H1 (cell line): ENCODE data around the gene NEDD9. TPM values are rescaled to one million over a fixed set of nuclear protein-coding genes. Genes with fewer than 3 reads are reported as not detected.

Experiments used
- CTCF ChIA-PET: fragments of 300-600 bp; sonication (Branson Sonifier 250); formaldehyde crosslinking; loops from one replicate; lab custom pipeline; 2021; ENCODE audit not compliant: partially characterized antibody; lab: Charles Lee
- POLR2A ChIA-PET: fragments of 300-600 bp; sonication (Branson Sonifier 250); formaldehyde crosslinking; loops from one replicate; lab custom pipeline; 2021; ENCODE audit warnings: inconsistent platforms; ENCODE audit not compliant: partially characterized antibody; lab: Charles Lee
- DNase-seq, 2 experiments: peaks; one replicate each; pipeline versions ENCODE4 v3.0.0 to v3.0.0-alpha.2; 2010 to 2022; ENCODE audit warnings: low spot score in 2 of 2, low read depth in 1 of 2, mixed read lengths in 1 of 2
- FAIRE-seq: peaks from 2 replicates; lab custom pipeline; 2011; peaks lifted over from hg19 to GRCh38; lab: Jason Lieb, UNC
- H2AFZ ChIP-seq: 2 replicates; pipeline ENCODE4 v1.8.1; 2012; ENCODE audit warnings: low read length, inconsistent platforms
- H2AK5ac ChIP-seq: 2 replicates; pipeline ENCODE4 v1.6.1; 2013; ENCODE audit warnings: low read depth, low read length
- H2BK120ac ChIP-seq: replicated peaks from 2 replicates; pipeline ENCODE3; 2013; ENCODE audit warnings: low read depth, low read length, inconsistent platforms
- H2BK12ac ChIP-seq: 2 replicates; pipeline ENCODE4 v1.6.1; 2013; ENCODE audit warnings: low read depth, low read length
- H2BK15ac ChIP-seq: 2 replicates; pipeline ENCODE4 v1.6.1; 2013; ENCODE audit warnings: low read length
- H2BK20ac ChIP-seq: 2 replicates; pipeline ENCODE4 v1.6.1; 2013; ENCODE audit warnings: low read length
- H2BK5ac ChIP-seq: 2 replicates; pipeline ENCODE4 v1.6.1; 2013; ENCODE audit warnings: low read depth, low read length
- H3K14ac ChIP-seq: 2 replicates; pipeline ENCODE4 v1.6.1; 2013; ENCODE audit warnings: inconsistent platforms; ENCODE audit not compliant: insufficient read length
- H3K18ac ChIP-seq: 2 replicates; pipeline ENCODE4 v1.6.1; 2013; ENCODE audit warnings: low read length; ENCODE audit errors: extremely low read depth
- H3K23ac ChIP-seq: 2 replicates; pipeline ENCODE4 v1.6.1; 2013; ENCODE audit warnings: inconsistent platforms; ENCODE audit not compliant: insufficient read length
- H3K23me2 ChIP-seq: 2 replicates; pipeline ENCODE4 v1.6.1; 2013; ENCODE audit warnings: low read depth, low read length
- H3K27ac ChIP-seq: 2 replicates; pipeline ENCODE4 v1.6.1; 2011; ENCODE audit warnings: low read depth, low read length, inconsistent platforms
- H3K27me3 ChIP-seq, 4 experiments: replicated peaks in 1 of 4; 1 replicate in 1 of 4; 2 replicates in 3 of 4; pipeline versions ENCODE4 v1.6.1 to v1.8.1; 2011 to 2013; ENCODE audit warnings: low read length in 3 of 4, mild to moderate bottlenecking in 3 of 4, inconsistent platforms in 2 of 4, mixed read lengths in 2 of 4, moderate library complexity in 1 of 4; ENCODE audit not compliant: control insufficient read depth in 3 of 4, insufficient read depth in 3 of 4; ENCODE audit errors: extremely low read depth in 1 of 4
- H3K36me3 ChIP-seq, 4 experiments: 2 replicates each; pipeline versions ENCODE4 v1.6.1 to v1.8.1; 2011 to 2013; ENCODE audit warnings: mild to moderate bottlenecking in 4 of 4, low read length in 3 of 4, moderate library complexity in 2 of 4, control low read depth in 1 of 4, inconsistent platforms in 1 of 4; ENCODE audit not compliant: insufficient read depth in 4 of 4, control insufficient read depth in 2 of 4
- H3K4ac ChIP-seq: replicated peaks from 2 replicates; pipeline ENCODE3; 2013; ENCODE audit warnings: low read length, low read depth, mixed read lengths, inconsistent platforms; ENCODE audit not compliant: insufficient read length
- H3K4me1 ChIP-seq, 4 experiments: replicated peaks in 1 of 4; 1 replicate in 1 of 4; 2 replicates in 3 of 4; pipeline versions ENCODE4 v1.6.1 to v1.8.1; 2011 to 2013; ENCODE audit warnings: low read length in 3 of 4, inconsistent platforms in 2 of 4, mixed read lengths in 1 of 4; ENCODE audit not compliant: insufficient read depth in 4 of 4, control insufficient read depth in 3 of 4
- H3K4me2 ChIP-seq, 2 experiments: 2 replicates each; pipeline versions ENCODE4 v1.6.1 to v1.8.1; 2011 to 2013; ENCODE audit warnings: low read depth in 2 of 2, low read length in 2 of 2, control low read depth in 1 of 2, inconsistent platforms in 1 of 2, mild to moderate bottlenecking in 1 of 2; ENCODE audit not compliant: insufficient read depth in 1 of 2
- H3K4me3 ChIP-seq, 4 experiments: fragments of 200-600, 300-600 bp in 1 of 4; sonication (generic), shearing (Covaris generic), sonication (Bioruptor Twin) in 1 of 4; 2 replicates each; pipeline versions ENCODE4 v1.5.1 to v1.8.1; 2011 to 2016; ENCODE audit warnings: low read length in 4 of 4, low read depth in 3 of 4, control low read depth in 2 of 4, inconsistent platforms in 2 of 4, mild to moderate bottlenecking in 2 of 4, mixed read lengths in 1 of 4, moderate library complexity in 1 of 4; ENCODE audit not compliant: insufficient read depth in 2 of 4; ENCODE audit errors: extremely low read depth in 1 of 4
- H3K56ac ChIP-seq: replicated peaks from 2 replicates; pipeline ENCODE3; 2013; ENCODE audit warnings: low read depth, mild to moderate bottlenecking, mixed read lengths, low read length, inconsistent platforms; ENCODE audit not compliant: insufficient read length
- H3K79me1 ChIP-seq: 2 replicates; pipeline ENCODE4 v1.6.1; 2013; ENCODE audit warnings: low read depth, low read length, control low read depth
- H3K79me2 ChIP-seq, 2 experiments: 2 replicates each; pipeline versions ENCODE4 v1.6.1 to v1.8.1; 2012 to 2013; ENCODE audit warnings: low read length in 2 of 2, mild to moderate bottlenecking in 2 of 2, inconsistent platforms in 1 of 2; ENCODE audit not compliant: insufficient read depth in 2 of 2, control insufficient read depth in 1 of 2
- H3K9ac ChIP-seq, 4 experiments: replicated peaks in 1 of 4; 1 replicate in 1 of 4; 2 replicates in 3 of 4; pipeline versions ENCODE4 v1.6.1 to v1.8.1; 2011 to 2013; ENCODE audit warnings: low read depth in 3 of 4, low read length in 3 of 4, control low read depth in 2 of 4, mild to moderate bottlenecking in 2 of 4, moderate library complexity in 2 of 4, inconsistent platforms in 1 of 4; ENCODE audit errors: extremely low read depth in 1 of 4
- H3K9me3 ChIP-seq, 2 experiments: 2 replicates each; pipeline versions ENCODE4 v1.6.1 to v1.8.1; 2012 to 2013; ENCODE audit warnings: mild to moderate bottlenecking in 2 of 2, moderate library complexity in 2 of 2, control low read depth in 1 of 2, inconsistent platforms in 1 of 2, low read depth in 1 of 2, low read length in 1 of 2, mixed read lengths in 1 of 2; ENCODE audit not compliant: insufficient read depth in 2 of 2
- H4K20me1 ChIP-seq, 2 experiments: replicated peaks in 1 of 2; 2 replicates each; pipeline versions ENCODE3 to v1.8.1; 2011 to 2013; ENCODE audit warnings: inconsistent platforms in 2 of 2, low read length in 2 of 2, mild to moderate bottlenecking in 1 of 2; ENCODE audit not compliant: insufficient read depth in 2 of 2, control insufficient read depth in 1 of 2
- H4K5ac ChIP-seq: 2 replicates; pipeline ENCODE4 v1.6.1; 2013; ENCODE audit warnings: low read length, low read depth, mixed read lengths, inconsistent platforms; ENCODE audit not compliant: insufficient read length
- H4K8ac ChIP-seq: 2 replicates; pipeline ENCODE4 v1.8.0; 2013; ENCODE audit warnings: mild to moderate bottlenecking, moderate library complexity, low read length, inconsistent platforms; ENCODE audit not compliant: insufficient read depth; ENCODE audit errors: extremely low read depth
- H4K91ac ChIP-seq: replicated peaks from 2 replicates; pipeline ENCODE3; 2013; ENCODE audit warnings: low read length, mixed read lengths, inconsistent platforms; ENCODE audit not compliant: insufficient read length
- CBX5 ChIP-seq: fragments of 300-800, 300-1000 bp; sonication (generic); IDR thresholded peaks from 2 replicates; pipeline ENCODE4 v1.7.1; 2016; ENCODE audit warnings: antibody characterized with exemption, low read length, low read depth
- CHD1 ChIP-seq: IDR thresholded peaks from 2 replicates; pipeline ENCODE4 v1.6.1; 2012; ENCODE audit warnings: low read depth, low read length, improper control_type of control experiment
- CHD2 ChIP-seq: IDR thresholded peaks from 2 replicates; pipeline ENCODE4 v1.6.1; 2012; ENCODE audit warnings: low read length, improper control_type of control experiment
- CREB1 ChIP-seq: IDR thresholded peaks from 2 replicates; pipeline ENCODE4 v1.6.1; 2012; ENCODE audit warnings: inconsistent platforms
- CTBP2 ChIP-seq: IDR thresholded peaks from 2 replicates; pipeline ENCODE4 v1.7.0; 2011; ENCODE audit warnings: borderline replicate concordance, mild to moderate bottlenecking, moderate library complexity, mixed read lengths, low read length; ENCODE audit not compliant: insufficient read depth, insufficient read length
- KDM4A ChIP-seq: IDR thresholded peaks from one replicate; pipeline ENCODE4 v1.7.1; 2012; ENCODE audit warnings: low read depth, mild to moderate bottlenecking, moderate library complexity, low read length, inconsistent platforms; ENCODE audit not compliant: severe bottlenecking
- MAX ChIP-seq: IDR thresholded peaks from 2 replicates; pipeline ENCODE4 v1.6.1; 2012; ENCODE audit warnings: inconsistent platforms
- NRF1 ChIP-seq: IDR thresholded peaks from 2 replicates; pipeline ENCODE4 v1.6.1; 2011; ENCODE audit warnings: mild to moderate bottlenecking, low read depth, low read length, improper control_type of control experiment
- RFX5 ChIP-seq: IDR thresholded peaks from 2 replicates; pipeline ENCODE4 v1.6.1; 2011; ENCODE audit warnings: low read depth, low read length, improper control_type of control experiment, borderline replicate concordance
- SIRT6 ChIP-seq: IDR thresholded peaks from one replicate; pipeline ENCODE4 v1.7.1; 2012; ENCODE audit warnings: low read length, inconsistent platforms
- SP2 ChIP-seq: IDR thresholded peaks from 2 replicates; pipeline ENCODE4 v1.6.1; 2012; ENCODE audit warnings: mild to moderate bottlenecking, low read length, inconsistent platforms
- SP4 ChIP-seq: IDR thresholded peaks from 2 replicates; pipeline ENCODE4 v1.6.1; 2012; ENCODE audit warnings: low read length, inconsistent platforms
- TAF7 ChIP-seq: optimal IDR thresholded peaks from 2 replicates; pipeline ENCODE3; 2011; ENCODE audit warnings: low read depth, mild to moderate bottlenecking, inconsistent platforms, low read length, moderate library complexity, borderline replicate concordance
- WGBS, 2 experiments: shearing (Covaris generic) in 1 of 2; methylation state at CpG; one replicate each; pipeline versions ENCODE4 v1.1.6 to v1.1.7; 2013 to 2015; ENCODE audit warnings: low lambda C conversion rate in 2 of 2, mixed read lengths in 2 of 2, inconsistent platforms in 1 of 2, low coverage in 1 of 2, missing lambda C conversion rate in 1 of 2; ENCODE audit not compliant: insufficient replicate concordance in 2 of 2, insufficient coverage in 1 of 2, insufficient read length in 1 of 2; ENCODE audit errors: extremely low coverage in 1 of 2, missing lambda C conversion rate in 1 of 2; 5-methylcytosine and 5-hydroxymethylcytosine counted together
- polyA plus RNA-seq, 7 experiments: library from polyadenylated mRNA; depleted of rRNA in 3 of 7; stranded (reverse) in 5 of 7; unstranded in 2 of 7; fragments of >200 nt in 5 of 7; fragments of 200-250 nt in 2 of 7; gene quantifications; 1 replicate in 5 of 7; 2 replicates in 1 of 7; 4 replicates in 1 of 7; pipeline versions ENCODE4 v1.2.1 to v1.2.3, GENCODE V29; 2011 to 2013; ENCODE audit warnings: missing spikeins in 2 of 7, mixed read lengths in 2 of 7
- total RNA-seq: library from RNA; stranded (reverse); fragmentation: NEBNext Ultra II Directional; extraction: Animal tissue kit (Norgen Biotek cat#: 25700); gene quantifications from 2 replicates; pipeline ENCODE4 v1.2.1, GENCODE V29; 2021

NEDD9 gene
- total and polyA plus RNA-seq, 2 of the 8 experiments (the other 6 are each of a cell fraction or from before 2014, with no cell fraction given) = 3.6 to 12.0 TPM

- no peak overlapping the region for H3K27ac ChIP-seq
- ChIA-PET CTCF (interaction anchor here (0.9 to 3.7 kb wide), 7 partner anchors 11 to 233 kb away, joined by 3 to 17 read pairs (median 6); no protein-coding TSS in a partner anchor), POLR2A (interaction anchor here (1.9 kb wide), 1 partner anchor 8 kb away, joined by 5 read pairs; no protein-coding TSS in a partner anchor)
- no peak overlapping the region for H3K18ac ChIP-seq
- no peaks in the 10 kb centered on the region for H3K79me1 ChIP-seq
- FAIRE-seq (no peak), DNase-seq (no peak)
- H3K4me2 ChIP-seq = no peak overlapping the region
- no peak overlapping the region for H3K23ac ChIP-seq
- no peak overlapping the region for H4K8ac ChIP-seq
- no peak overlapping the region for H2BK120ac ChIP-seq
- no peaks in the 10 kb centered on the region for H3K9me3 ChIP-seq
- H3K79me2 ChIP-seq = no peaks in the 10 kb centered on the region
- H2AFZ ChIP-seq = peak overlapping the region; percentile 6; the same call in 1 of the 2 replicates
- 83% methylated on average over 5 of the region's 5 CpGs; no CpG with 5 or more reads in 1 of the 2 experiments for WGBS, 2 experiments
- no peak overlapping the region; the same call in 1 of the 2 replicates for H2BK15ac ChIP-seq
- H2AK5ac ChIP-seq = no peak overlapping the region
- no peaks in the 10 kb centered on the region for H4K20me1 ChIP-seq
- no peaks in the 10 kb centered on the region for H3K36me3 ChIP-seq
- H3K4me1 ChIP-seq = peaks cover 0 to 1% (median 0%) of the 10 kb centered on the region in 4 experiments; a peak in 2 of 7 replicates
- no peak overlapping the region for H3K4ac ChIP-seq
- no peak overlapping the region for H2BK12ac ChIP-seq
- 0 out of 2 replicates have a peak, but pooled peaks cover 1% of the 10 kb centered on the region for H3K23me2 ChIP-seq
- H3K9ac ChIP-seq = no peak overlapping the region
- no peak overlapping the region for H3K14ac ChIP-seq
- H3K27me3 ChIP-seq = no peaks in the 10 kb centered on the region; a peak in 1 of 7 replicates
- H2BK5ac ChIP-seq = no peak overlapping the region
- no peak overlapping the region for H2BK20ac ChIP-seq
- no peak overlapping the region for H3K4me3 ChIP-seq
- H4K5ac ChIP-seq = no peak overlapping the region
- peak overlapping the region; percentile 25 for H4K91ac ChIP-seq
- H3K56ac ChIP-seq = no peak overlapping the region
- TF ChIP-seq CREB1 (peak; percentile 55; the same call in 1 of the 2 replicates), CHD2 (no peak), MAX (peak; percentile 67; the same call in 1 of the 2 replicates), SIRT6 (no peak), CHD1 (no peak), TAF7 (no peak), KDM4A (no peak), CTBP2 (no peak), RFX5 (no peak), SP2 (no peak), SP4 (no peak), NRF1 (no peak), CBX5 (no peak)
These were observed 30.9 kb upstream of the NEDD9 start for GRCh38 chr6:11263291-11263775.
